NCI-H1105 (cell line): ENCODE results near the gene CWC22.
"Not testable (repeated sequence)": the region's sequence is repeated elsewhere in the genome, so short reads cannot be mapped to it uniquely, and the experiment has no call there.

Experiments
- DNase-seq: peaks from one replicate; lab custom pipeline; 2025; lab: John Stamatoyannopoulos, UW

The CWC22 gene

GRCh38 chr2:179951680-179952079, 55.4 kb downstream of the CWC22 start:
- no peak for DNase-seq

- no peak for DNase-seq
Measured at GRCh38 chr2:179950391-179950790, 56.7 kb downstream of the CWC22 start.

- no peak for DNase-seq
Measured at GRCh38 chr2:179949438-179949837, 57.7 kb downstream of the CWC22 start.

GRCh38 chr2:179948058-179948457, 59.0 kb downstream of the CWC22 start:
- DNase-seq: no peak

GRCh38 chr2:179946810-179947615, 60.1 kb downstream of the CWC22 start:
- DNase-seq: no peak

GRCh38 chr2:179946346-179946745, 60.8 kb downstream of the CWC22 start:
- DNase-seq: no peak

GRCh38 chr2:179939259-179939658, 67.8 kb downstream of the CWC22 start:
- DNase-seq: no peak

GRCh38 chr2:179938026-179938425, 69.1 kb downstream of the CWC22 start:
- no peak for DNase-seq

GRCh38 chr2:179936654-179937053, 70.4 kb downstream of the CWC22 start:
- no peak for DNase-seq

GRCh38 chr2:179936141-179936540, 71.0 kb downstream of the CWC22 start:
- no peak for DNase-seq

GRCh38 chr2:179932786-179933185, 74.3 kb downstream of the CWC22 start:
- no peak for DNase-seq

GRCh38 chr2:179931502-179931901, 75.6 kb downstream of the CWC22 start:
- DNase-seq: no peak

- not testable (repeated sequence) for DNase-seq
Measured at GRCh38 chr2:179929997-179930396, 77.1 kb downstream of the CWC22 start.

- no peak for DNase-seq
Measured at GRCh38 chr2:179927041-179927440, 80.1 kb downstream of the CWC22 start.

- DNase-seq: no peak
Measured at GRCh38 chr2:179925713-179926112, 81.4 kb downstream of the CWC22 start.

GRCh38 chr2:179917272-179917671, 89.8 kb downstream of the CWC22 start:
- no peak for DNase-seq

GRCh38 chr2:179915395-179915992, 91.6 kb downstream of the CWC22 start:
- no peak for DNase-seq

GRCh38 chr2:179913809-179914208, 93.3 kb downstream of the CWC22 start:
- no peak for DNase-seq

- DNase-seq: no peak
Measured at GRCh38 chr2:179911569-179911968, 95.5 kb downstream of the CWC22 start.

- no peak for DNase-seq
Measured at GRCh38 chr2:179910735-179911113, 96.4 kb downstream of the CWC22 start.

GRCh38 chr2:179909845-179910734, 97.0 kb downstream of the CWC22 start:
- no peak for DNase-seq

- no peak for DNase-seq
Measured at GRCh38 chr2:179900655-179901054, 106.4 kb downstream of the CWC22 start.

- no peak for DNase-seq
Measured at GRCh38 chr2:179899666-179900065, 107.4 kb downstream of the CWC22 start.
